Heart left ventricle (tissue), 13 donors: ENCODE measurements around the gene PPP1R2C.

Experiments
- CTCF ChIP-seq, 12 donors: fragments of 200-600 bp; sonication (generic) in 4 of 12; IDR thresholded peaks; one replicate each; pipeline versions ENCODE4 v1.5.0 to v1.8.0; 2018 to 2022; ENCODE audit warnings: antibody characterized with exemption in 12 of 12, mild to moderate bottlenecking in 5 of 12
- POLR2A ChIP-seq, 2 donors: fragments of 450-650 bp; IDR thresholded peaks; one replicate each; pipeline ENCODE4 v1.6.1; 2017; ENCODE audit warnings: antibody characterized with exemption in 2 of 2, mild to moderate bottlenecking in 2 of 2, moderate library complexity in 2 of 2
- donor health status: ischemic (EF 13 %, LVEDD 7.1; RV severe dilation, severe dysfunction).
- donor health status: DM: no; HTN: yes; CAD: no.
- donor health status: DM: no; HTN: no; CAD: no.
- donor health status: ischemic (EF 25% LVEDD 6.9; RV normal size, moderate dysfunction).
- donor health status: ischemic (EF 25% LVEDD 5.7; RV mildly dilated, moderate dysfunction).
- donor health status: ischemic (EF 35%, LVEDD 5.7; RV mildly dilated, moderate dysfunction).
- donor health status: nonischemic (EF 11% LVEDD 7.7; RV severe dilation, severe dysfunction).
- donor health status: DM: yes; HTN: yes; CAD: no.
- donor health status: PGD.
- donor health status: ischemic (EF 29% LVEDD 5.4; RV normal size, mild dysfunction).
- donor health status: nonischemic (EF 23%, LVEDD 6.1; RV moderate dilation, normal function).

GRCh38 chrX:42752730-42753129, 25.2 kb downstream of the PPP1R2C start:
- TF ChIP-seq POLR2A (IDR thresholded peaks at IDR 0.05) (no peak), CTCF (IDR thresholded peaks at IDR 0.05) (no peak)
